Neural cell (in vitro differentiated cells): ENCODE measurements around the gene SSC5D. TPM values are rescaled to one million over a fixed set of nuclear protein-coding genes. Genes with fewer than 3 reads are reported as not detected.

Source experiments
- H2AFZ ChIP-seq: fragments of 200-600, 300-800 bp; sonication (generic), shearing (Covaris generic); 2 replicates; pipeline ENCODE4 v1.6.0; 2014; ENCODE audit warnings: low read depth, mild to moderate bottlenecking, antibody characterized with exemption, low read length, moderate library complexity
- H3F3A ChIP-seq: fragments of 200-600 bp; shearing (Covaris generic); 2 replicates; pipeline ENCODE4 v1.6.1; 2016; ENCODE audit warnings: mild to moderate bottlenecking, moderate library complexity, mixed read lengths, antibody characterized with exemption, low read length; ENCODE audit not compliant: insufficient read depth, poor library complexity, severe bottlenecking
- H3K27ac ChIP-seq: fragments of 200-600, 300-800 bp; sonication (generic), shearing (Covaris generic); 2 replicates; pipeline ENCODE4 v1.5.1; 2014; ENCODE audit warnings: mild to moderate bottlenecking, low read length, moderate library complexity
- H3K27me3 ChIP-seq: fragments of 300-800, 200-600 bp; sonication (generic), shearing (Covaris generic); 2 replicates; pipeline ENCODE4 v1.6.0; 2014; ENCODE audit warnings: mild to moderate bottlenecking, low read depth, low read length, moderate library complexity; ENCODE audit not compliant: insufficient read depth
- H3K36me3 ChIP-seq: fragments of 300-800, 200-600 bp; sonication (generic), shearing (Covaris generic); 2 replicates; pipeline ENCODE4 v1.5.1; 2014; ENCODE audit warnings: mild to moderate bottlenecking, antibody characterized with exemption, low read length, moderate library complexity; ENCODE audit not compliant: insufficient read depth
- H3K4me2 ChIP-seq: fragments of 300-800, 200-600 bp; sonication (generic), shearing (Covaris generic); 2 replicates; pipeline ENCODE4 v1.6.0; 2014; ENCODE audit warnings: mild to moderate bottlenecking, low read length
- H3K4me3 ChIP-seq: fragments of 300-800, 200-600 bp; sonication (generic), shearing (Covaris generic); 2 replicates; pipeline ENCODE4 v1.5.1; 2014; ENCODE audit warnings: mild to moderate bottlenecking, low read length, moderate library complexity
- H3K79me2 ChIP-seq: fragments of 200-600 bp; shearing (Covaris generic); replicated peaks from 2 replicates; pipeline ENCODE4 v1.6.0; 2014; ENCODE audit warnings: mild to moderate bottlenecking, low read length, moderate library complexity; ENCODE audit not compliant: insufficient read depth
- H3K9ac ChIP-seq: fragments of 300-800, 200-600 bp; sonication (generic), shearing (Covaris generic); 2 replicates; pipeline ENCODE4 v1.6.1; 2016; ENCODE audit warnings: mild to moderate bottlenecking, low read length, mixed read lengths
- H3K9me2 ChIP-seq: fragments of 200-600 bp; shearing (Covaris generic); 2 replicates; pipeline ENCODE4 v1.6.1; 2016; ENCODE audit warnings: mild to moderate bottlenecking, low read length, mixed read lengths; ENCODE audit not compliant: insufficient read depth
- H3K9me3 ChIP-seq: fragments of 200-600, 300-800 bp; sonication (generic), shearing (Covaris generic); 2 replicates; pipeline ENCODE4 v1.6.1; 2016; ENCODE audit warnings: mild to moderate bottlenecking, mixed run types, low read length, moderate library complexity, mixed read lengths
- H4K20me1 ChIP-seq: fragments of 200-600 bp; shearing (Covaris generic); 2 replicates; pipeline ENCODE4 v1.6.1; 2016; ENCODE audit warnings: mild to moderate bottlenecking, mixed run types; ENCODE audit not compliant: insufficient read depth
- CTCF ChIP-seq: fragments of 450-650 bp; IDR thresholded peaks from 2 replicates; pipeline ENCODE4 v1.5.1; 2014; ENCODE audit warnings: antibody characterized with exemption, mild to moderate bottlenecking, moderate library complexity; ENCODE audit not compliant: poor library complexity, severe bottlenecking
- EP300 ChIP-seq: fragments of 450-650 bp; conservative IDR thresholded peaks from 2 replicates; pipeline ENCODE4 v1.6.1; 2014; ENCODE audit warnings: antibody characterized with exemption, mild to moderate bottlenecking, moderate library complexity; ENCODE audit not compliant: poor library complexity, severe bottlenecking
- EZH2 ChIP-seq: fragments of 200-600, 300-800 bp; shearing (Covaris generic), sonication (generic); IDR thresholded peaks from 2 replicates; pipeline ENCODE4 v1.6.1; 2014; ENCODE audit warnings: antibody characterized with exemption, low read length, borderline replicate concordance, mild to moderate bottlenecking; ENCODE audit not compliant: insufficient read depth, poor library complexity, severe bottlenecking
- MXI1 ChIP-seq: fragments of 450-650 bp; conservative IDR thresholded peaks from 2 replicates; pipeline ENCODE4 v1.6.1; 2014; ENCODE audit warnings: antibody characterized with exemption, mild to moderate bottlenecking; ENCODE audit not compliant: poor library complexity, severe bottlenecking
- POLR2AphosphoS5 ChIP-seq: IDR thresholded peaks from 2 replicates; pipeline ENCODE4 v1.6.1; 2012
- RAD21 ChIP-seq: fragments of 450-650 bp; conservative IDR thresholded peaks from 2 replicates; pipeline ENCODE4 v1.6.1; 2014; ENCODE audit warnings: antibody characterized with exemption, mild to moderate bottlenecking, moderate library complexity
- REST ChIP-seq: IDR thresholded peaks from 2 replicates; pipeline ENCODE4 v1.6.1; 2012; ENCODE audit warnings: borderline replicate concordance
- SMC3 ChIP-seq: fragments of 450-650 bp; conservative IDR thresholded peaks from 2 replicates; pipeline ENCODE4 v1.6.1; 2014; ENCODE audit warnings: antibody characterized with exemption, mild to moderate bottlenecking, moderate library complexity; ENCODE audit not compliant: poor library complexity
- TAF1 ChIP-seq: IDR thresholded peaks from 2 replicates; pipeline ENCODE4 v1.6.1; 2012; ENCODE audit warnings: low read depth
- polyA plus RNA-seq: library from polyadenylated mRNA; depleted of rRNA; stranded (reverse); fragments of >200 nt; gene quantifications from 2 replicates; pipeline ENCODE4 v1.2.3, GENCODE V29; 2014

SSC5D gene
- polyA plus RNA-seq, 1 donor from 2014 or later, result 0.45 TPM

- H2AFZ ChIP-seq, result no peak overlapping the region
- H3K9me3 ChIP-seq, result no peaks in the 10 kb centered on the region
- H3F3A ChIP-seq, result no peaks in the 10 kb centered on the region
- no peaks in the 10 kb centered on the region for H3K9me2 ChIP-seq
- TF ChIP-seq EZH2 (no peak), TAF1 (no peak), CTCF (no peak), MXI1 (no peak)
- H4K20me1 ChIP-seq, result no peaks in the 10 kb centered on the region
- H3K36me3 ChIP-seq, result no peaks in the 10 kb centered on the region
- H3K4me3 ChIP-seq, result no peak overlapping the region
- H3K79me2 ChIP-seq, result no peaks in the 10 kb centered on the region
- H3K27me3 ChIP-seq, result no peaks in the 10 kb centered on the region
- H3K27ac ChIP-seq, result no peak overlapping the region
- no peak overlapping the region for H3K9ac ChIP-seq
- H3K4me2 ChIP-seq, result no peak overlapping the region
Observed at GRCh38 chr19:55493645-55494171, 5.5 kb downstream of the SSC5D start.

GRCh38 chr19:55494172-55494761 is 6.0 kb downstream of the SSC5D start:
- no peak overlapping the region for H3K27ac ChIP-seq
- no peak overlapping the region for H2AFZ ChIP-seq
- H3K9me3 ChIP-seq, result no peaks in the 10 kb centered on the region
- H3K4me2 ChIP-seq, result no peak overlapping the region
- no peaks in the 10 kb centered on the region for H3K36me3 ChIP-seq
- no peaks in the 10 kb centered on the region for H3F3A ChIP-seq
- no peak for TF ChIP-seq EZH2
- TF ChIP-seq EP300, result no peak
- TF ChIP-seq REST, result no peak
- TF ChIP-seq RAD21, result no peak
- no peak for TF ChIP-seq MXI1
- TF ChIP-seq TAF1, result no peak
- no peak for TF ChIP-seq CTCF
- TF ChIP-seq SMC3, result no peak
- no peak for TF ChIP-seq POLR2AphosphoS5
- no peaks in the 10 kb centered on the region for H3K9me2 ChIP-seq
- no peaks in the 10 kb centered on the region for H4K20me1 ChIP-seq
- no peaks in the 10 kb centered on the region for H3K27me3 ChIP-seq
- no peak overlapping the region for H3K4me3 ChIP-seq
- no peak overlapping the region for H3K9ac ChIP-seq
- H3K79me2 ChIP-seq, result no peaks in the 10 kb centered on the region
